ENCODE results near the gene CHTF18.
"Not testable (repeated sequence)": the region's sequence is repeated elsewhere in the genome, so short reads cannot be mapped to it uniquely, and the experiment has no call there.

The CHTF18 gene

GRCh38 chr16:760545-761343 lies 27.7 kb upstream of the CHTF18 start, which contains the start of gene MSLN:
Gene MSLN (plus strand): TSS chr16:760734. CDS start chr16:762681, 1,947 bp downstream.
- DNase-seq, result no peak

GRCh38 chr16:761625-762513 lies 26.6 kb upstream of the CHTF18 start:
- no peak for DNase-seq

DNA sequence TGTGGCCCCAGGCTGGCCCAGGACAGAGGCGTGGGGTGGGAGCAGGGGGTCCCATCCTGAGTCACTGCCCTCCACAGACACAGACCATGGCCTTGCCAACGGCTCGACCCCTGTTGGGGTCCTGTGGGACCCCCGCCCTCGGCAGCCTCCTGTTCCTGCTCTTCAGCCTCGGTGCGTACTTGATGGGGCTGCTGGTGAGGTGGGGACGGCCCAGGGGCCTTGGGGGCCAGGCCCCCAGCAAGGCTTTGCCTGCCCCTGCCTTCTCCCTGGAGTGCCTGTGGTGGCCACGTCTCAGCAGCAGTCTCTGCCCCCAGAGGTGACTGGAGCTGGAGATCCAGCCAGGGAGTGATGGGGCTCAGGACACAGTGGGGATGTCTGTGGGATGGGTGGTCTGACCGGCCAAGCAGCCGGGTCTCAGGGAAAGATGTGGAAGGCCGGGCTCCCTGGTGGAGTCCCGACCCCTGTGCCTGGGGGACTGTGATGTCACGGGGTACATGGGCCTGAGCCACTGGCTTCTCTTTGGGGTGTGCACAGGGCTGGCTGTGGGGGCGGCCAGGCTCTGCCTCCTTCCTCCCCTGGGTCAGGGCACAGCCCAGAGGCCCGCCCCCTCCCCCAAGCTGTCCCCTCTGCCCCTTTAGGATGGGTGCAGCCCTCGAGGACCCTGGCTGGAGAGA lies 25.7 kb upstream of the CHTF18 start:
- no peak for DNase-seq

DNA sequence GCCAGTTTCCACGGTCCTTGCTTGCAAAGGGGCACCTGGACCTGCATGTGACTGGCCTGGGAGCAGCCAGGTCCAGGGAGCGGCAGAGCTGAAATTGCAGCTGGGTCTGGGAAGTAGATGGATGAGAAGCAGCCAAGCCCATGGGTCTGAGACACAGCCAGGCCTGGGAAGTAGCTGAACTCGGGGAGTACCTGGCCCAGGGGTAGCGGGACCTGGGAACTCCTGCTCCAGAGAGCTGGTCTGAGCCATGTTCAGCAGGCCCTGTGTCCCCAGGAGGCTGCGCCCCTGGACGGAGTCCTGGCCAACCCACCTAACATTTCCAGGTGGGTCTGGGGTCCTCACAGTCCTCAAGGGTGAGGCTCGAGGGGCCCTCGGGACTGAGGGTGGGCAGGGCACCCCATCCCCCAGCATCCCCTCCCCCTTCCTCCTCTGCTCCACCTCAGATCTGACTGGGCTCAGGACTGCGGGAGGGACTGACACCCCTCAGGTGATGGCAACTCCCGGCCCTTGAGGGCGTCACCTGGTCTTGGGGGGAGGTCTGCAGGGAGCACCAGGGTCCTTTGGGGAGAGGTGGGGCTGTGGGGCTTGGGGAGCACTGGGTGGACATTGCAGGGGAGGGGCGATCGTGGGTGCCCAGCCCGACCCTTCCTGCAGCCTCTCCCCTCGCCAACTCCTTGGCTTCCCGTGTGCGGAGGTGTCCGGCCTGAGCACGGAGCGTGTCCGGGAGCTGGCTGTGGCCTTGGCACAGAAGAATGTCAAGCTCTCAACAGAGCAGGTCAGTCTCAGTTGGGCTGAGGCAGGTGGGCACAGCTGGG lies 24.8 kb upstream of the CHTF18 start:
- DNase-seq, result no peak

- no peak for DNase-seq
These were observed 24.2 kb upstream of the CHTF18 start for GRCh38 chr16:764184-764750.

DNA sequence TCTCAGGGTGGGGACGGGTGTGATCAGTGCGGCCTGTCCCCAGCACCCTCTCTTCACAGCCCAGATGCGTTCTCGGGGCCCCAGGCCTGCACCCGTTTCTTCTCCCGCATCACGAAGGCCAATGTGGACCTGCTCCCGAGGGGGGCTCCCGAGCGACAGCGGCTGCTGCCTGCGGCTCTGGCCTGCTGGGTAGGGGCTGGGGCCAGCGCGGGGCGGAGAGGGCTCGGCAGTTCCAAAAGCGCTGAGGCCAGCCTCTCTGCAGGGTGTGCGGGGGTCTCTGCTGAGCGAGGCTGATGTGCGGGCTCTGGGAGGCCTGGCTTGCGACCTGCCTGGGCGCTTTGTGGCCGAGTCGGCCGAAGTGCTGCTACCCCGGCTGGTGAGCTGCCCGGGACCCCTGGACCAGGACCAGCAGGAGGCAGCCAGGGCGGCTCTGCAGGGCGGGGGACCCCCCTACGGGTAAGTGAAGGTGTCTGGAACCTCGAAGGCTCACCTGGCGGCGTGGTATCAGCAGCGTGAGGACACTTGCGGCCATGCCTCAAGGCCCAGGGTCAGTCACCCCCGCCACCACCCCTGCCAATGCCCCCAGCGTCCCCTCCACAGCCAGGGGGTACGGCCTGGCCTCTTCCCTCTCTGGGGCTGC lies 23.5 kb upstream of the CHTF18 start:
- DNase-seq, result no peak

- no peak for DNase-seq
These were observed 22.9 kb upstream of the CHTF18 start for GRCh38 chr16:765488-765865.

DNA sequence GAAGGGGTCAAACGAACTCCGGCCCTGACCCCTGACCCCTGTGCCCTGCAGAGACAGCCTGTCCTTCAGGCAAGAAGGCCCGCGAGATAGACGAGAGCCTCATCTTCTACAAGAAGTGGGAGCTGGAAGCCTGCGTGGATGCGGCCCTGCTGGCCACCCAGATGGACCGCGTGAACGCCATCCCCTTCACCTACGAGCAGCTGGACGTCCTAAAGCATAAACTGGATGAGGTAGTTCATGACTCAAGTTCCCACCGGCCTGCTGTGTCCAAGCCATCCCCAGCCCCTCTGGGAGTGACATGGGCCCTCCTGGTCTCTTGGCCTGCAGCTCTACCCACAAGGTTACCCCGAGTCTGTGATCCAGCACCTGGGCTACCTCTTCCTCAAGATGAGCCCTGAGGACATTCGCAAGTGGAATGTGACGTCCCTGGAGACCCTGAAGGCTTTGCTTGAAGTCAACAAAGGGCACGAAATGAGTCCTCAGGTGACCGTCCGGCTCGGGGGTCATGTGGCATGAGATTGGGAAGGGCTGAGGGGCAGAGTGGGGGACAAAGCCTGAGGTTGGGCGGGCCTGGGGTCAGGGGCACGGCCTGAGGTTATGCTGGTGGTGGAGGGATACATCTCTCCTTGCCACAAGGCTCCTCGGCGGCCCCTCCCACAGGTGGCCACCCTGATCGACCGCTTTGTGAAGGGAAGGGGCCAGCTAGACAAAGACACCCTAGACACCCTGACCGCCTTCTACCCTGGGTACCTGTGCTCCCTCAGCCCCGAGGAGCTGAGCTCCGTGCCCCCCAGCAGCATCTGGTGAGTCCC lies 22.2 kb upstream of the CHTF18 start:
- DNase-seq, result no peak

DNA sequence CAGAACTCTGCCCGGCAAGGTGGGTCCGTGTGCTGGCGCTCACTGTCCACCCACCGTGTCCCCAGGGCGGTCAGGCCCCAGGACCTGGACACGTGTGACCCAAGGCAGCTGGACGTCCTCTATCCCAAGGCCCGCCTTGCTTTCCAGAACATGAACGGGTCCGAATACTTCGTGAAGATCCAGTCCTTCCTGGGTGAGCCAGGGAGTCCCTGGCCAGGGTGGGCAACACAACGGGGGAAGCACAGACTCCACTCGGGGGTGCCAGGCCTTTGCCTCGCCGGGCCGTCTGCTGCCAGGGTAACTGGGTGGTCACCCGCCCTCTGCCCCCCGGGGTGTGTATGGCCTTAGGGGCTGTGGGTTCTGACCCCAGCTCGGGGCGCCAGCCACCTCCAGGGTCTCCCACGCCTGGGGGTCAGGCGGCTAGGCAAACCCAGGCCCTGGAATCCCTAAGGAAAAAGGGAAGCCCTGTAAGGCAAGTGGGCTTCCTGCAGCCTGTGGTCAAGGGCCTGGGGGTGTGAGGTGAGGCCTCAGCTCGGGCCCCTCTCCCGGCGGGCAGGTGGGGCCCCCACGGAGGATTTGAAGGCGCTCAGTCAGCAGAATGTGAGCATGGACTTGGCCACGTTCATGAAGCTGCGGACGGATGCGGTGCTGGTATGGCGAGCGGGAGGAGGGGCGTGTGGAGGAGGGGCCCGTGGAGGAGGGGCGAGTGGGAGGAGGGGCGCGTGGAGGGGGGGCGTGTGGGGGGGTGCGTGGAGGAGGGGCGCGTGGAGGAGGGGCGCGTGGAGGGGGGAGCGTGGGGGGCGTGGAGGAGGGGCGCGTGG lies 21.4 kb upstream of the CHTF18 start:
- no peak for DNase-seq

DNA sequence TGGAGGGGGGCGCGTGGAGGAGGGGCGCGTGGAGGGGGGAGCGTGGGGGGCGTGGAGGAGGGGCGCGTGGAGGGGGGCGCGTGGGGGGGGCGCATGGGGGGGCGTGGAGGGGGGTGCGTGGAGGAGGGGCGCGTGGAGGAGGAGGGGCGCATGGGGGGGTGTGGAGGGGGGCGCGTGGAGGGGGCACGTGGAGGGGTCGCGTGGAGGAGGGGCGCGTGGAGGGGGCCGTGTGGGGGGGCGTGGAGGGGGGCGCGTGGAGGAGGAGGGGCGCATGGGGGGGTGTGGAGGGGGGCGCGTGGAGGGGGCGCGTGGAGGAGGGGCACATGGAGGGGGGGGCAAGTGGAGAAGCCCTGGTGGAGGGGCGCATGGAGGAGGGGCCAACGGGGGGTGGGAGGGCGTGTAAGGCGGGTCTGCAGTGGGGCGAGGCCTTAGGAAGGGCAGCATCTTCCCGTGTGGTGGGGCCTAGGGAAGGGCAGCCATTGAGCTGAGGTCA lies 20.6 kb upstream of the CHTF18 start:
- DNase-seq, result no peak

DNA sequence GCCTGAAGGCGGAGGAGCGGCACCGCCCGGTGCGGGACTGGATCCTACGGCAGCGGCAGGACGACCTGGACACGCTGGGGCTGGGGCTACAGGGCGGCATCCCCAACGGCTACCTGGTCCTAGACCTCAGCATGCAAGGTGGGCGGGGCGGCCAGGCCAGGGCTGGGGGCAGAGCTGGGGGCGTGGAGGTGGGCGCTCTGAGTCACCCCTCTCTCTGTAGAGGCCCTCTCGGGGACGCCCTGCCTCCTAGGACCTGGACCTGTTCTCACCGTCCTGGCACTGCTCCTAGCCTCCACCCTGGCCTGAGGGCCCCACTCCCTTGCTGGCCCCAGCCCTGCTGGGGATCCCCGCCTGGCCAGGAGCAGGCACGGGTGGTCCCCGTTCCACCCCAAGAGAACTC lies 20.0 kb upstream of the CHTF18 start:
- no peak for DNase-seq

- no peak for DNase-seq
These were observed 19.1 kb upstream of the CHTF18 start for GRCh38 chr16:769184-769784.

DNA sequence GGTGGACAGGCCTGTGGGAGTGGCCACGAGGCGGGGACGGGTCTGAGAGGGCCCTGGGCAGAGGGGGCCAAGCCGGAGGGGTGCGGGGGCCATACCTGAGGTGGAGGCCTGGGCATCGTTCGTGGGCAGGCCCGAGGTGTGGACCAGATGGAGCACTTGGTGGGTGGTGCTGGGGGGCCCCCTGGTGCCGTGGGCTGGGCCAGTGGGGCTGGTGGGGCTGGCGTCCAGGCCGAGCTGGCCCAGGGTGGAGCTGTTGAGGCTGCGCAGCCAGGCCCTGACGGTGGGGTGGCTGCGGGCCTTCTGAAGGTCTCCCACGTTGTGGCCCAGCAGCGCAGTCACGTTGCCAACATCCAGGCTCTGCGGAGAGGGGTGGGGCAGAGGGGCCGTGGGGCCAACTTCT lies 18.5 kb upstream of the CHTF18 start:
- DNase-seq, result no peak

DNA sequence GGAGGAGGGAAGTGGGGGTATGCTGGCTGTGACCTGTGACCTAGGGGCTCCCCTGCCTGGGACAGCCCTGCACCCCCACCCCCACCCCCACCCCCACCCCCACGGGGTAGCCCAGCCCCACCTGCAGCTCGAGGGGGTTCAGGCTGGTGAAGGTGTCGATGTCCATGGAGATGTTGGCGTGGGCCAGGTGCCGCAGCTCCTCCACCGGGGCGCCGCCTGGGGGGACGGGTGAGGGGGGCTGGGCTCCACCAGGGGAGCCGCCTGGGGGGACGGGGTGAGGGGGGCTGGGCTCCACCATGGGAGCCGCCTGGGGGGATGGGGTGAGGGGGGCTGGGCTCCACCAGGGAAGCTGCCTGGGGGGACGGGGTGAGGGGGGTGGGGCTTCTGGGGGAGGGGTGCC lies 18.0 kb upstream of the CHTF18 start:
- no peak for DNase-seq

GRCh38 chr16:772959-773358 lies 15.5 kb upstream of the CHTF18 start:
- no peak for DNase-seq

GRCh38 chr16:774086-775001 lies 14.1 kb upstream of the CHTF18 start:
- DNase-seq, result no peak

DNA sequence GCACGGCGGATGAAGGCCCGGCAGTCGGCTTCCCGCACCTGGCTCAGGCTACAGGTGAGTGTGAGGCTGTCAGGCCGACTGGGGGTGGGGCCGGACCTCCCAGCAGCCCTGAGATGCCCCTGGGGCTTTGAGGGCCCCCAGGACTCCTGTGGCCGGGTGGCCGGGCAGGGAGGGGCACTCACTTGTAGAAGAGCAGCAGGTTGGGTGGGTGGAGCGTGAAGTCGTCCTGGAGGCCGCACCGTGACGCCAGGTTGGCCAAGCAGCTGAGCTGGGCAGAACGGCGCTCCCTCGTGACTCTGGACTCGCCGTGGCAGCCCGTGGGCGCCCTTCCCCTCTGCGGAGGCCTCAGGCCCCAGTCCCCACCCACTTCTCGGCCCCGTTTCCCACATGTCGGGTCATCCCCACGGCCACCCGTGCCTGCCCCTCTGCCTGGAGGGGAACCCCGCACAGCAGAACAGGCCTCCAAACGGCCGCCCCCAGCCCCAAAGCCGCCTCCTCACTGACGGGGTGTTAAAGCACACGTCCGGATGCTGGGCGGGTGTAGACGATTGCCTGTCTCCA lies 13.1 kb upstream of the CHTF18 start:
- DNase-seq, result no peak

GRCh38 chr16:776298-776697 lies 12.1 kb upstream of the CHTF18 start:
- DNase-seq, result not testable (repeated sequence)
